Measurements from ENCODE around the gene HSD17B8. TPM values are rescaled to one million over a fixed set of nuclear protein-coding genes. Genes with fewer than 3 reads are reported as not detected.

The HSD17B8 gene
- total and polyA plus RNA-seq, 8 donors = 8.0 to 29.9 (median 21.5) TPM; not detected in 1

DNA sequence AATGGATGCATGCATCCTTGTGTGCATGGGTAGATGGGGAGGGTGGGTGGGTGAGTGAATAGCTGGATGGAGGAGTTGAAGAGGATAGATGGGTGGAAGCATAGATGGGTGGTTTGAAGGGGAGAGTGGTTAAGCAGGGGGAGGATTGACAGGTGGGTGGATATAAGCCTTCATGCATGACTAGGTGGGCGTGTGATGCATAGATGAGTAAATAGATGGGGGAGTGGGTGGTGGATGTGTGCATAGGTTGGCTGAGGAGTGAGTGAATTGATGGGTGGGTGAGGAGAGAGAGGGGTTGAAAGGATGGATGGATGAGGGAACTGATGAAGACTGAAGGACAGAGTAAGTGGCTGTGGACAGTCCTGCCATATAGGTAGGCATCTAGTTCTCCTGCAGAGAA, 16.6 kb upstream of the HSD17B8 start:
- WGBS, 5 donors = 76 to 92% (median 89%) methylated on average over 1 of the region's 1 CpG
- no peak for DNase-seq
- Histone ChIP-seq H3K4me1 (peaks cover 9 to 17% (median 11%) of the 10 kb centered on the region in 4 donors), H3K9me3 (no peaks in the 10 kb centered on the region), H3K36me3 (no peaks in the 10 kb centered on the region), H3K27me3 (peaks cover 0 to 42% (median 17%) of the 10 kb centered on the region in 3 donors), H3K4me3 (no peak overlapping the region), H3K27ac (no peak overlapping the region)
- TF ChIP-seq POLR2AphosphoS5 (IDR thresholded peaks at IDR 0.05) = no peak
- no peak for TF ChIP-seq EP300 (IDR thresholded peaks at IDR 0.05)
- TF ChIP-seq POLR2A (IDR thresholded peaks at IDR 0.05) = no peak
- TF ChIP-seq, protein P1, sequence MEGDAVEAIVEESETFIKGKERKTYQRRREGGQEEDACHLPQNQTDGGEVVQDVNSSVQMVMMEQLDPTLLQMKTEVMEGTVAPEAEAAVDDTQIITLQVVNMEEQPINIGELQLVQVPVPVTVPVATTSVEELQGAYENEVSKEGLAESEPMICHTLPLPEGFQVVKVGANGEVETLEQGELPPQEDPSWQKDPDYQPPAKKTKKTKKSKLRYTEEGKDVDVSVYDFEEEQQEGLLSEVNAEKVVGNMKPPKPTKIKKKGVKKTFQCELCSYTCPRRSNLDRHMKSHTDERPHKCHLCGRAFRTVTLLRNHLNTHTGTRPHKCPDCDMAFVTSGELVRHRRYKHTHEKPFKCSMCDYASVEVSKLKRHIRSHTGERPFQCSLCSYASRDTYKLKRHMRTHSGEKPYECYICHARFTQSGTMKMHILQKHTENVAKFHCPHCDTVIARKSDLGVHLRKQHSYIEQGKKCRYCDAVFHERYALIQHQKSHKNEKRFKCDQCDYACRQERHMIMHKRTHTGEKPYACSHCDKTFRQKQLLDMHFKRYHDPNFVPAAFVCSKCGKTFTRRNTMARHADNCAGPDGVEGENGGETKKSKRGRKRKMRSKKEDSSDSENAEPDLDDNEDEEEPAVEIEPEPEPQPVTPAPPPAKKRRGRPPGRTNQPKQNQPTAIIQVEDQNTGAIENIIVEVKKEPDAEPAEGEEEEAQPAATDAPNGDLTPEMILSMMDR (IDR thresholded peaks at IDR 0.05) = no peak
- intact Hi-C loops (cut with DNase I; ENCODE audit: low total_unique reads) = no loop called here

DNA sequence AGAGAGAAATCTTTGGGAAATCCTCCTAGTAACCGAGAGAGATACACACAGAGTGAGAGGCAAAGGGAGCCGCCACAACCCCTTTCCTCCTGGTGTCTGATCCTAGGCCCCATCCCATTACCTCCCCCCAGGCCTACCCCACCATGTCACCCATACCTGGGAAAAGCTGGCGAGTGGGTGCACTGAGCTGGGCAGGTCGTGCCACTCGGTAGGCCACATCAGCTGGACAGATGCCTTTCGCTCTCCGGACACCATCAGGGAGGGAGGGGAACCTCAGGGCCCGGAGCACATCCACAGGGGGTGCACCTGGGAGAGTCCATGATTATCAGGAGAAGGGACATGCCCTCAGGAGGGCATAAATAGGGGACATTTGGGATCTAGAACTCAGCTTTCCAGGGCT, 15.3 kb upstream of the HSD17B8 start:
- WGBS, 5 donors = 84 to 92% (median 88%) methylated on average over 8 of the region's 8 CpGs
- no peak for DNase-seq
- H3K27me3 ChIP-seq = peaks cover 0 to 50% (median 18%) of the 10 kb centered on the region in 3 donors
- peaks cover 12 to 23% (median 17%) of the 10 kb centered on the region in 4 donors for H3K4me1 ChIP-seq
- intact Hi-C loops (cut with DNase I; ENCODE audit: low total_unique reads) = no loop called here
- peaks cover 2 to 4% (median 3%) of the 10 kb centered on the region in 4 donors for H3K36me3 ChIP-seq
- TF ChIP-seq EP300 (IDR thresholded peaks at IDR 0.05) (no peak), POLR2A (IDR thresholded peaks at IDR 0.05) (no peak), POLR2AphosphoS5 (IDR thresholded peaks at IDR 0.05) (no peak)
- TF ChIP-seq, protein P1 (IDR thresholded peaks at IDR 0.05) = no peak
- no peak overlapping the region for H3K4me3 ChIP-seq
- no peak overlapping the region for H3K27ac ChIP-seq
- H3K9me3 ChIP-seq = no peaks in the 10 kb centered on the region

DNA sequence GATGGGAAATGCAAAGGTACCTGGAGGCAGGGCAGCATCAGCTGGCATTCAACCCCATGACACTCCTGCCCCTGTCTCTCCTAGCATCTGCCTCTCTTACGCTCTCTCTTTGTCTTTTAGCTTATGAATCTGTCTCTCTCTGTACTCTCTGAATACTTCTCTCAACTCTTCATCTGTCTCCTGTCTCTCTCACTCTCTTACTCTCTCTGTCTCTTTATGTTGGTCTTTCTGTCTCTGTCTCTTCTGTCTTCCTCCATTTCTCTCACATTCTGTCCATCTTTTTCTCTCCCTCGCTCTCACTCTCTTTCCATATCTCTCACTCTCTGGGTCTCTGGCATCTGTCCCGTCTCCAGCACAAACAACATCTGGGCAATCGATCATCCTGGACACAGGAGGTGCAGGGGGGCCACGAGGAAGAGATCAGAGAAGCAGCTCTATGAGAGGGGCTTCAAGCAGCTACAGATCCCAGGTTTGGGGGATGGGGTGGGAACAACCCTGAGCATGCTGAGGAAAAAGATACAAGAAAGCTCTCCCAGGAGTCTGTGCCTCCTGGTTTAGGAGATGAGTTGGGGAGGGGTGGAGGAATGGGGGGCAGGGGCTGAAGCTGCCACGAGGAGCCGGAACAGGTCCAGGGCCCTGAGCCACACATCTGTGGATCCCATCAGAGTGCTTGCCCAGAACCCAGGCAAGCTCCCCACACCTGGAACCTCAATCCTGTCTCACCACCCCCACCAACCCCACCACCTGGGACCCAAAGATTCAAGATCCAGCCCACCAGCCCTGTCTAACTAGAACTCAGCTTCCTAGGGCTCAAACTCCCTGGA, 14.6 kb upstream of the HSD17B8 start:
- no peaks in the 10 kb centered on the region for H3K9me3 ChIP-seq
- no peak overlapping the region for H3K27ac ChIP-seq
- TF ChIP-seq POLR2A (IDR thresholded peaks at IDR 0.05) (no peak), EP300 (IDR thresholded peaks at IDR 0.05) (no peak), POLR2AphosphoS5 (IDR thresholded peaks at IDR 0.05) (no peak)
- TF ChIP-seq, protein P1 (IDR thresholded peaks at IDR 0.05) = no peak
- H3K4me3 ChIP-seq = no peak overlapping the region
- DNase-seq = no peak
- peaks cover 12 to 23% (median 17%) of the 10 kb centered on the region in 4 donors for H3K4me1 ChIP-seq
- intact Hi-C loops (cut with DNase I; ENCODE audit: low total_unique reads) = no loop called here
- H3K27me3 ChIP-seq = peaks cover 0 to 47% (median 18%) of the 10 kb centered on the region in 3 donors
- H3K36me3 ChIP-seq = peaks cover 9 to 11% (median 10%) of the 10 kb centered on the region in 4 donors
- 55 to 75% (median 72%) methylated on average over 7 of the region's 7 CpGs for WGBS, 5 donors

DNA sequence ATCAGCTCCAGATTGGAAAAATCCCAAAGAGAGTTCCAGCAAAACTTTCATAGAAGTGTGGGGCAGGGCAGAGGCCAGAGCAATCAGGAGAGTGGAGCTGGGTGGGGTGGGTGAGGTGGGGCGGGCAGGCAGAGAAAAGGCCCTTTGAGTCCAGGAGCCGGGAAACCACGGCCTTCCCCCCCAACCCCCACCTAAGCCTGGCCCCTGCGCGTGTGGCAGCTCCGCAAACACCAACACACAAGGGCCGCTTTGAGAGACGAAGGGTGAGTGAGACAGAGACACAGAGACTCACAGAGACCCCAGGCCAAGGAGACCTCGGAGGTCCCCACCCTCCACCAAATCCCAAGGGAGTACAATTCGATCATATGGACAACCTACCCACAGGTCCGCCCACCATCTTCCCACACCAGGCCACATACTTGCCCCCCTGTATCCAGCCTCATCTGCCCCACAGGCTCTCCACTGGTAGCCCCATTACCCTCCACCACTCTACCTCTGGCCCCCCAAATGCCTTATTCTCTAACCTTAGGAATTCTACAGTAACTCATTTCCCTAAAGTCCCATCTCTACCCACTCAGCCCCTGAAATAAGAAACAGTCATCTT, 13.8 kb upstream of the HSD17B8 start:
- WGBS, 5 donors = 66 to 81% (median 72%) methylated on average over 9 to 11 of the region's 11 CpGs
- Histone ChIP-seq H3K27ac (no peak overlapping the region), H3K4me3 (no peak overlapping the region), H3K4me1 (peaks cover 12 to 23% (median 17%) of the 10 kb centered on the region in 4 donors), H3K9me3 (no peaks in the 10 kb centered on the region), H3K27me3 (peaks cover 0 to 41% (median 18%) of the 10 kb centered on the region in 3 donors), H3K36me3 (peaks cover 17 to 18% (median 17%) of the 10 kb centered on the region in 4 donors)
- intact Hi-C loops (cut with DNase I; ENCODE audit: low total_unique reads) = no loop called here
- no peak for TF ChIP-seq POLR2A (IDR thresholded peaks at IDR 0.05)
- TF ChIP-seq EP300 (IDR thresholded peaks at IDR 0.05) = no peak
- TF ChIP-seq, protein P1 (IDR thresholded peaks at IDR 0.05) = no peak
- TF ChIP-seq POLR2AphosphoS5 (IDR thresholded peaks at IDR 0.05) = no peak
- DNase-seq = no peak
